ENCODE measurements around the gene METAP1.
A peak's percentile ranks its signal among the peaks of the same experiment; 100 is the strongest.
"Not testable (repeated sequence)": the region's sequence is repeated elsewhere in the genome, so short reads cannot be mapped to it uniquely, and the experiment has no call there.

Gene METAP1

GRCh38 chr4:98967786-98968329 lies 27.7 kb upstream of the METAP1 start:
- no peaks in the 10 kb centered on the region for H3K27me3 ChIP-seq (ENCODE audit: control insufficient read depth, insufficient read depth, low read length)
- H3K4me1 ChIP-seq (ENCODE audit: control insufficient read depth, insufficient read depth, low read length) = 0 out of 2 replicates have a peak, but pooled peaks cover 3% of the 10 kb centered on the region
- H3K4me3 ChIP-seq (ENCODE audit: low read depth, low read length) = no peak overlapping the region
- H3K9ac ChIP-seq (ENCODE audit: low read length) = no peak overlapping the region
- H3K36me3 ChIP-seq (ENCODE audit: control insufficient read depth, insufficient read depth, low read length) = no peaks in the 10 kb centered on the region
- H3K9me3 ChIP-seq (ENCODE audit: control insufficient read depth, insufficient read depth, low read depth, low read length) = no peaks in the 10 kb centered on the region
- H3K27ac ChIP-seq (ENCODE audit: low read depth, low read length) = no peak overlapping the region

GRCh38 chr4:98969878-98970785 lies 25.4 kb upstream of the METAP1 start:
- Histone ChIP-seq H3K9ac (ENCODE audit: low read length) (no peak overlapping the region), H3K27ac (ENCODE audit: low read depth, low read length) (no peak overlapping the region), H3K36me3 (ENCODE audit: control insufficient read depth, insufficient read depth, low read length) (no peaks in the 10 kb centered on the region), H3K27me3 (ENCODE audit: control insufficient read depth, insufficient read depth, low read length) (no peaks in the 10 kb centered on the region), H3K4me3 (ENCODE audit: low read depth, low read length) (no peak overlapping the region), H3K9me3 (ENCODE audit: control insufficient read depth, insufficient read depth, low read depth, low read length) (no peaks in the 10 kb centered on the region), H3K4me1 (ENCODE audit: control insufficient read depth, insufficient read depth, low read length) (0 out of 2 replicates have a peak, but pooled peaks cover 3% of the 10 kb centered on the region)

GRCh38 chr4:98976716-98977115 lies 18.8 kb upstream of the METAP1 start:
- no peak overlapping the region for H3K4me3 ChIP-seq (ENCODE audit: low read depth, low read length)
- no peak overlapping the region for H3K9ac ChIP-seq (ENCODE audit: low read length)
- H3K27me3 ChIP-seq (ENCODE audit: control insufficient read depth, insufficient read depth, low read length) = no peaks in the 10 kb centered on the region
- H3K36me3 ChIP-seq (ENCODE audit: control insufficient read depth, insufficient read depth, low read length) = no peaks in the 10 kb centered on the region
- no peaks in the 10 kb centered on the region for H3K9me3 ChIP-seq (ENCODE audit: control insufficient read depth, insufficient read depth, low read depth, low read length)
- H3K4me1 ChIP-seq (ENCODE audit: control insufficient read depth, insufficient read depth, low read length) = no peaks in the 10 kb centered on the region
- no peak overlapping the region for H3K27ac ChIP-seq (ENCODE audit: low read depth, low read length)

DNA sequence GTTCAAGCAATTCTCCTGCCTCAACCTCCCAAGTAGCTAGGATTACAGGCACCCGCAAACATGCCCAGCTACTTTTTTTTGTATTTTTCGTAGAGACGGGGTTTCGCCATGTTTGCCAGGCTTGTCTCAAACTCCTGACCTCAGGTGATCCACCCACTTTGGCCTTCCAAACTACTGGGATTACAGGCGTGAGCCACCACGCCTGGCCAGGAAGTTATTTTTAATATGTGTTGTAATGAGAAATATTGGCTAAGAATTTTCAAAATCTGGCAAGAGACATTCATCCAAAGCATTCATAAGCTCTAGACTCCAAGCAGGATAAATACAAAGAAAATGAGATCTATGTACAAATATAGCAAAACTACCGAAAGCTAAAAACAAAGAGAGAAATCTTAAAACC lies 18.0 kb upstream of the METAP1 start:
- no peaks in the 10 kb centered on the region for H3K36me3 ChIP-seq (ENCODE audit: control insufficient read depth, insufficient read depth, low read length)
- no peaks in the 10 kb centered on the region for H3K4me1 ChIP-seq (ENCODE audit: control insufficient read depth, insufficient read depth, low read length)
- H3K4me3 ChIP-seq (ENCODE audit: low read depth, low read length) = no peak overlapping the region
- no peaks in the 10 kb centered on the region for H3K9me3 ChIP-seq (ENCODE audit: control insufficient read depth, insufficient read depth, low read depth, low read length)
- no peak overlapping the region for H3K9ac ChIP-seq (ENCODE audit: low read length)
- no peaks in the 10 kb centered on the region for H3K27me3 ChIP-seq (ENCODE audit: control insufficient read depth, insufficient read depth, low read length)
- H3K27ac ChIP-seq (ENCODE audit: low read depth, low read length) = no peak overlapping the region

DNA sequence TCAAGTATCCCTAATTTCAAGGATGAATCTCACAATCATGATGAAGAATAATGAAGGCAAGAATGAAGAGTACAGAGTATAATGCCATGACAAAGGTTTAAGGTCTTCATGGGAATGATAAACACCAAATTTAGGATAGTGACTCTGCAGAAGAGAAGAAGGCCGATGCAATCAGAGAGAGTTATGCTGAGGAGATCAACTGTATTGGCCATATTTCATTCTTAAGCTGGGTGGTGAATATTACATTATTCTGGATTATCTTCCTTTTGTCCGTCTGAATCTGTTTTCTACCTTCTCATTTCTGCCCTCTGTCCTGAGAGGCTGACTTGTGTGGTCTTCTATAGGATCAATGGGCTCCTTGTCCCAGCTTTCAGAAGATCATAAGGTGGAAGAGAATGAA lies 7.8 kb upstream of the METAP1 start:
- Histone ChIP-seq H3K4me1 (ENCODE audit: control insufficient read depth, insufficient read depth, low read length) (no peaks in the 10 kb centered on the region), H3K9ac (ENCODE audit: low read length) (no peak overlapping the region), H3K27ac (ENCODE audit: low read depth, low read length) (no peak overlapping the region), H3K9me3 (ENCODE audit: control insufficient read depth, insufficient read depth, low read depth, low read length) (peaks cover 14% of the 10 kb centered on the region), H3K36me3 (ENCODE audit: control insufficient read depth, insufficient read depth, low read length) (no peaks in the 10 kb centered on the region), H3K27me3 (ENCODE audit: control insufficient read depth, insufficient read depth, low read length) (no peaks in the 10 kb centered on the region), H3K4me3 (ENCODE audit: low read depth, low read length) (no peak overlapping the region)

DNA sequence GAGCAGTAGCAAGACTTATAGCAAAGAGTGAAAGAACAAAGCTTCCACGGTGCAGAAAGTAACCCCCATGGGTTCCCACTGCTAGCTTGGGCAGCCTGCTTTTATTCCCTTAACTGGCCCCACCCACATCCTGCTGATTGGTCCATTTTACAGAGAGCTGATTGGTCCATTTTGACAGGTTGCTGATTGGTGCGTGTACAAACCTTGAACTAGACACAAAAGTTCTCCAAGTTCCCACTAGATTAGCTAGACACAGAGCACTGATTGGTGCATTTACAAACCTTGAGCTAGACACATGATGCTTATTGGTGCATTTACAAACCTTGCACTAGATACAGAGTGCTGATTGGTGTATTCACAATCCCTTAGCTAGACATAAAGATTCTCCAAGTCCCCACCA lies 2.7 kb upstream of the METAP1 start:
- not testable (repeated sequence) for H3K9ac ChIP-seq (ENCODE audit: low read length); H3K9me3 ChIP-seq (ENCODE audit: control insufficient read depth, insufficient read depth, low read depth, low read length); H3K36me3 ChIP-seq (ENCODE audit: control insufficient read depth, insufficient read depth, low read length); H3K4me3 ChIP-seq (ENCODE audit: low read depth, low read length); H3K27ac ChIP-seq (ENCODE audit: low read depth, low read length); H3K27me3 ChIP-seq (ENCODE audit: control insufficient read depth, insufficient read depth, low read length)
- peaks cover 14% of the 10 kb centered on the region for H3K4me1 ChIP-seq (ENCODE audit: control insufficient read depth, insufficient read depth, low read length)

DNA sequence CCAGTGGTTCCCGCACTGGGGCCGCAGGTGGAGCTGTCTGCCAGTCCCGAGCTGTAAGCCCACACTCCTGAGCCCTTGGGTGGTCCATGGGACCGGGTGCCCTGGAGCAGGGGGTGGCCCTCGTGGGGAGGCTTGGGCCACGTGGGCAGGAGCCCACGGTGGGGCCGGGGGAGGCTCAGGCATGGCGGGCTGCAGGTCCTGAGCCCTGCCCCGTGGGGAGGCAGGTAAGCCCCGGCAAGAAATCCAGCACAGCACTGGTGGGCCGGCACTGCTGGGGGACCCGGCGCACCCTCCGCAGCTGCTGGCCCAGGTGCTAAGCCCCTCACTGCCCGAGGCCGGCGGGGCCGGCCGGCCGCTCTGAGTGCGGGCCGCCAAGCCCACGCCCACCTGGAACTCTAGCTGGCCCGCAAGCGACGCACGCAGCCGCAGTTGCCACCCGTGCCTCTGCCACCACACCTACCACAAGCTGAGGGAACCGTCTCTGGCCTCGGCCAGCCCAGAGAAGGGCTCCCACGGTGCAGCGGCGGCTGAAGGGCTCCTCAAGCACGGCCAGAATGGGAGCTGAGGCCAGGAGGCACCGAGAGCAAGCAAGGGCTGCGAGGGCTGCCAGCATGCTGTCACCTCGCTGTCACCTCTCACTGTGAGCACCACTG lies 2.0 kb upstream of the METAP1 start:
- Histone ChIP-seq H3K9ac (ENCODE audit: low read length) (no peak overlapping the region), H3K36me3 (ENCODE audit: control insufficient read depth, insufficient read depth, low read length) (no peaks in the 10 kb centered on the region), H3K4me3 (ENCODE audit: low read depth, low read length) (no peak overlapping the region), H3K4me1 (ENCODE audit: control insufficient read depth, insufficient read depth, low read length) (peaks cover 14% of the 10 kb centered on the region), H3K27ac (ENCODE audit: low read depth, low read length) (no peak overlapping the region), H3K27me3 (ENCODE audit: control insufficient read depth, insufficient read depth, low read length) (no peaks in the 10 kb centered on the region), H3K9me3 (ENCODE audit: control insufficient read depth, insufficient read depth, low read depth, low read length) (peaks cover 3% of the 10 kb centered on the region; the same call in 1 of the 2 replicates)

DNA sequence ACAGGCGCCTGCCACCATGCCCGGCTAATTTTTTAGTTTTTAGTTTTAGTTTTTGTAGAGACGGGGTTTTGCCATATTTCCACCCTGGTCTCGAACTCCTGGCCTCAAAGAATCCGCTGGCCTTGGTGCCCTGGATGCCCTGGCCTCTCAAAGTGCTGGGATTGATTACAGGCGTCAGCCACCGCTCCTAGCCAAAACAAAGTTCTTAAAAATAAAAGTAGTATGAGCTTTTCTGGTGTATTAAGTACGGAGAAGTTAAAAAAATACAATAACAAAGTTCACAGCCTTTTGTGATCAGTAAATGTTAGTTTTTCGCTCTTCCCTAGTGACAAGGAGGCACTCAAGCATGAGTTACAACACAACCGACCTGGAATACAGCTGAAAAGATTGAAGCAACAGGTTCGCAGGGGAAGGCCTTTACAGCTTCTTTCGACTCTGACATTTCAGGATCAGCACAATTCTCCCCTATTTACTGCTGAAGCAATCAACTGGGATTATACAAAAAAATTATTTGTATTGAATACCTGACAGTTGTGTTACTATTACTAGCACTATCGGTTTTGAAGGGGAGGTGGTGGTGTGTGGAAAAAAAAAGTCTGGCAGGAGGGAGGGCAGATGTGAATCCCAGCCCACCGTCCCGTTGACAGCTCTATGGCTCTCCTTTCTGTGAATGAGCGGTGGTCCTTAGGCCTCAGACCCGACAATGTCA lies 893 bp upstream of the METAP1 start:
- H3K9ac ChIP-seq (ENCODE audit: low read length) = no peak overlapping the region
- no peaks in the 10 kb centered on the region for H3K36me3 ChIP-seq (ENCODE audit: control insufficient read depth, insufficient read depth, low read length)
- no peaks in the 10 kb centered on the region for H3K27me3 ChIP-seq (ENCODE audit: control insufficient read depth, insufficient read depth, low read length)
- no peak overlapping the region for H3K27ac ChIP-seq (ENCODE audit: low read depth, low read length)
- peaks cover 14% of the 10 kb centered on the region for H3K4me1 ChIP-seq (ENCODE audit: control insufficient read depth, insufficient read depth, low read length)
- peak overlapping the region; percentile 60 for H3K4me3 ChIP-seq (ENCODE audit: low read depth, low read length)
- H3K9me3 ChIP-seq (ENCODE audit: control insufficient read depth, insufficient read depth, low read depth, low read length) = peaks cover 3% of the 10 kb centered on the region; the same call in 1 of the 2 replicates

DNA sequence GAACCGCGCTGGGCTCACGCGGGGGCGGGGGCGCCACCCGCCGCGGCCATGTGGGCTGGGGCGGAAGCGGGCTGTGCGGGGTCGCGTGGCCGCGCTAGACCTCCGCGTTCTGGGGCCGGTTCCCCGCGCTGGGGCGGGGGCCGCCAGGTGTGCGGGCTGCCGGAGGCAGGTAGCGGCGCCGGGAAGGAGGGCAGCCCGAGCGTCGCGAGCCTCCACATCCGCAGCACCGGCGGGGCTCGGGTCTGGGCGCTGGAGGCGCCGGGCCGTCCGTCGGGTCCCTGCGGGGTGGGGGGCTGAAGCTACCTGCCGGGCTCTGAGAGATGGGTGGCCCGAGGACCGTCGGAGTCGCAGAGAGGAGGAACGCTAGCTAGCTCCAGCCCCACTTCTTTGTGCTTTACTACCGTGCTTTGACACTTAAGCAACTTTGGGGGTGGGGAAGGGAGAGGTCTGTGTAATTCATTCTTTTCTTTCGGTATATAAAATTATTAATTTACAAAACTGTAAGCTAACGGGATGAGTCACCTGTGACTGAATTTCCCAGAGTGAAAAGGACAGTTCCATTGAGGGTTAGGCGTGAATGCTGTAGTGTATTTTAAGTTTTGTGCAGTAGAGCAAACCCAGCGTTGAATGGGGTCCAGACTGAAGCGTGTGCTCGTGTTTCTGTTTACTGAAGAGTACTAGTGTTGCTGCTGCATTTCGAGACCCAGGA lies 689 bp downstream of the METAP1 start:
- H3K4me3 ChIP-seq (ENCODE audit: low read depth, low read length) = peak overlapping the region; percentile 99
- H3K27ac ChIP-seq (ENCODE audit: low read depth, low read length) = peak overlapping the region; percentile 95
- H3K4me1 ChIP-seq (ENCODE audit: control insufficient read depth, insufficient read depth, low read length) = peaks cover 14% of the 10 kb centered on the region
- no peaks in the 10 kb centered on the region for H3K27me3 ChIP-seq (ENCODE audit: control insufficient read depth, insufficient read depth, low read length)
- no peaks in the 10 kb centered on the region for H3K36me3 ChIP-seq (ENCODE audit: control insufficient read depth, insufficient read depth, low read length)
- H3K9me3 ChIP-seq (ENCODE audit: control insufficient read depth, insufficient read depth, low read depth, low read length) = peaks cover 3% of the 10 kb centered on the region; the same call in 1 of the 2 replicates
- H3K9ac ChIP-seq (ENCODE audit: low read length) = peak overlapping the region; percentile 99

DNA sequence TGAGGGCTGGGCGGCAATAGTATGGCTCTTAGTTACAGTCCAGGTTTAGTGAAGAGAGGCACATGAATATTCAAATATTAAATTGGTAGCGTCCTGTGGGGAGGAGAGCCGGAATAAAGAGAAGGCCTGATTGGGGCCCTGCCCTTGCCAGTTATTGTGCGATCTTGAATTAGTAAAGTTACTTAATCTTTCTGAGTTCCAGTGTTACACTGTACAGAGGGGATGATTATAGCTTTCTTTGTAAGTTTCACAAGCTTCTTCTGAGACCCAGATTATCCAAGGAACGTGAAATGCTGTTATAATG lies 1.2 kb downstream of the METAP1 start:
- no peak overlapping the region for H3K27ac ChIP-seq (ENCODE audit: low read depth, low read length)
- peak overlapping the region; percentile 99 for H3K9ac ChIP-seq (ENCODE audit: low read length)

More for the DNA sequence above, 1.2 kb downstream of the METAP1 start:
- peak overlapping the region; percentile 99 for H3K4me3 ChIP-seq (ENCODE audit: low read depth, low read length)
- peaks cover 3% of the 10 kb centered on the region; the same call in 1 of the 2 replicates for H3K9me3 ChIP-seq (ENCODE audit: control insufficient read depth, insufficient read depth, low read depth, low read length)
- no peaks in the 10 kb centered on the region for H3K36me3 ChIP-seq (ENCODE audit: control insufficient read depth, insufficient read depth, low read length)
- H3K27me3 ChIP-seq (ENCODE audit: control insufficient read depth, insufficient read depth, low read length) = no peaks in the 10 kb centered on the region
- H3K4me1 ChIP-seq (ENCODE audit: control insufficient read depth, insufficient read depth, low read length) = peaks cover 15% of the 10 kb centered on the region
